ENCODE data around the gene CENPB.

GRCh38 chr20:3735768-3736167 is 50.8 kb downstream of the CENPB start:
- TF ChIP-seq EZH2 (IDR thresholded peaks at IDR 0.05) = no peak
- TF ChIP-seq POLR2AphosphoS5 (IDR thresholded peaks at IDR 0.05; ENCODE audit: borderline replicate concordance, low read depth, low read length) = no peak
